Measurements from ENCODE around the gene GRIK1. TPM values are rescaled to one million over a fixed set of nuclear protein-coding genes. Genes with fewer than 3 reads are reported as not detected.
A peak's percentile ranks its signal among the peaks of the same experiment; 100 is the strongest.

The GRIK1 gene
- total RNA-seq, 4 donors from 2014 or later, result 0.30 to 0.76 (median 0.36) TPM

DNA sequence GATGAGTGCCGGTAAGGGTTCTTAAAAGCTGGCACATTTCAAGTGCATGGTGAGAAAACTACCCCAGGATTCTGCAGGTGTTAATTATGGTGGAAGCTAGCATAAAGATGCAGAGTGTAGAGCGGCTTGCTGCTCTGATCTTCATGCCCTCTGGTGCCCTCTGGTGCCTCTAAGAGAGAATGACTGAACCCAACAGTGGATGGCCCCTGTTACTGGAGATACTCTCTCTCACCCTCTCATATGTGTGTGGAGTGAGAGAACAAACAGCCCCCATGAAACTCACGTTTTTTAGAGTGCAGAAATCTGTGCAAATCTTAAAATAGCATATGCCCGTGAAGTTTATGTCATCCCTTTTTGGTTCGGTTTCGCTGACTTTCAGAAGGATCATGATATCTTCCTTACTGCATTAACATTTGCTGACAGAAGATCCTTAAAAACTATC, 90.0 kb downstream of the GRIK1 start:
- intact Hi-C loops (cut with DNase I; ENCODE audit: low total_unique reads), result loop anchor here (10.0 kb wide), 1 partner anchor 375 kb away; no protein-coding TSS in a partner anchor
- TF ChIP-seq, protein P1, sequence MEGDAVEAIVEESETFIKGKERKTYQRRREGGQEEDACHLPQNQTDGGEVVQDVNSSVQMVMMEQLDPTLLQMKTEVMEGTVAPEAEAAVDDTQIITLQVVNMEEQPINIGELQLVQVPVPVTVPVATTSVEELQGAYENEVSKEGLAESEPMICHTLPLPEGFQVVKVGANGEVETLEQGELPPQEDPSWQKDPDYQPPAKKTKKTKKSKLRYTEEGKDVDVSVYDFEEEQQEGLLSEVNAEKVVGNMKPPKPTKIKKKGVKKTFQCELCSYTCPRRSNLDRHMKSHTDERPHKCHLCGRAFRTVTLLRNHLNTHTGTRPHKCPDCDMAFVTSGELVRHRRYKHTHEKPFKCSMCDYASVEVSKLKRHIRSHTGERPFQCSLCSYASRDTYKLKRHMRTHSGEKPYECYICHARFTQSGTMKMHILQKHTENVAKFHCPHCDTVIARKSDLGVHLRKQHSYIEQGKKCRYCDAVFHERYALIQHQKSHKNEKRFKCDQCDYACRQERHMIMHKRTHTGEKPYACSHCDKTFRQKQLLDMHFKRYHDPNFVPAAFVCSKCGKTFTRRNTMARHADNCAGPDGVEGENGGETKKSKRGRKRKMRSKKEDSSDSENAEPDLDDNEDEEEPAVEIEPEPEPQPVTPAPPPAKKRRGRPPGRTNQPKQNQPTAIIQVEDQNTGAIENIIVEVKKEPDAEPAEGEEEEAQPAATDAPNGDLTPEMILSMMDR (IDR thresholded peaks at IDR 0.05), result no peak
- no peak for TF ChIP-seq POLR2A (IDR thresholded peaks at IDR 0.05)
- WGBS, 2 donors, result 35 to 42% methylated on average over 6 of the region's 6 CpGs
- no peak overlapping the region for H3K4me3 ChIP-seq (ENCODE audit: low read depth, poor library complexity, severe bottlenecking)
- DNase-seq (ENCODE audit: low spot score in 2 of 2), result peak in 1 of 2 donors; percentile 27

DNA sequence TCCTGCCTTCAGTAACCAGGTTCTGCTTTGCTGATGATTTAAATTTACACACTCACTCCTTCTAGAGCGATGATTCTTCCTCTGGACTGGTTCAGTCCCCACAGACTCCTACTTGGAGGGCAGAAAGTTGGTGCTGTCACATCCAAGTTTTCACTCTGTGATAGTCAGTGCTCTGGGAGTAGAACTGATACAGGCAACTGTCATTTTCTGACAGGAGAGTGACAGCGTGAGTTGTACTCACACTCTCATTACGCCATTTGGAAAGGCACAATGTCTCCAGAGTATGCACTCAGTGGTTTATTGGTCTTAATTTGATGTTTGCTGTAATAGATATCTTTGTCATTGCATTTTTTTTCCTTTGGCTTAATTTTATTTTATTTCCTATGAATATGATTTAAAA, 96.0 kb downstream of the GRIK1 start:
- WGBS, 2 donors, result 95 to 96% methylated on average over 3 of the region's 3 CpGs
- intact Hi-C loops (cut with DNase I; ENCODE audit: low total_unique reads), result loop anchor here (10.0 kb wide), 1 partner anchor 369 kb away; no protein-coding TSS in a partner anchor
- H3K4me3 ChIP-seq (ENCODE audit: low read depth, poor library complexity, severe bottlenecking), result no peak overlapping the region
- no peak for DNase-seq (ENCODE audit: low spot score in 2 of 2)
- TF ChIP-seq, protein P1 (IDR thresholded peaks at IDR 0.05), result no peak
- no peak for TF ChIP-seq POLR2A (IDR thresholded peaks at IDR 0.05)

DNA sequence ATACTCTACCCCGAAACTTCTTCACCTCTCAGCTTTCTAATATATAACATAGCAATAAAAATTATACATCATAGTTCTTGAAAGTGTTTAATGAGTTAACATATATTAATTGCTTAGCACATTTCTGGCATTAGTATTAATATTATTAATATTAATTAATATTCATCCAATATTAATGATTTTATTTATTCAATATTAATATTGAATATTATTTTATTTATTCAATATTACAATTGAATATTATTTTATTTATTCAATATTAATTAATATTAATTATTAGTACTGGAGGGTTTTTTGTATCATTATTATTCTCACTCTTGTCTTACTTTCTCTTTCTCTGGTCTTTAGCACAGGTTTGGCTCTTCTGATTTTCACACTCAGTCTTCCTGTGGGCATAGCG, 105.2 kb downstream of the GRIK1 start:
- TF ChIP-seq, protein P1 (IDR thresholded peaks at IDR 0.05), result no peak
- no peak for TF ChIP-seq POLR2A (IDR thresholded peaks at IDR 0.05)
- DNase-seq (ENCODE audit: low spot score in 2 of 2), result no peak
- 77 to 94% methylated on average over 2 of the region's 2 CpGs for WGBS, 2 donors
- no peak overlapping the region for H3K4me3 ChIP-seq (ENCODE audit: low read depth, poor library complexity, severe bottlenecking)
- intact Hi-C loops (cut with DNase I; ENCODE audit: low total_unique reads), result no loop called here

DNA sequence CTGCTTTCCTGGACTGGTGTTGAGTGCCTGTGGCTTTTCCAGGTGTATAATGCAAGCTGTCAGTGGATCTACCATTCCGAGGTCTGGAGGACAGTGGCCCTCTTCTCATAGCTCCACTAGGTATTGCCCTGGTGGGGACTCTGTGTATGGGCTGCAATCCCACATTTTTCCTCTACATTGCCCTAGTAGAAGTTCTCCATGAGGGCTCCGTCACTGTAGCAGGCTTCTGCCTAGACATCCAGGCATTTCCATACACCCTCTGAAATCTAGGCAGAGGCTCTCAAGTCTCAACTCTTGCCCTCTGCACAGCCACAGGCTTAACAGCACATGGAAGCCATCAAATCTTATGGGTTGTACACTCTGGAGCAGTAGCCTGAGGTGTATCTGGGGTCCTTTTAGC, 107.6 kb downstream of the GRIK1 start:
- 91 to 95% methylated on average over 2 of the region's 2 CpGs for WGBS, 2 donors
- TF ChIP-seq POLR2A (IDR thresholded peaks at IDR 0.05), result no peak
- TF ChIP-seq, protein P1 (IDR thresholded peaks at IDR 0.05), result no peak
- no peak overlapping the region for H3K4me3 ChIP-seq (ENCODE audit: low read depth, poor library complexity, severe bottlenecking)
- no peak for DNase-seq (ENCODE audit: low spot score in 2 of 2)
- intact Hi-C loops (cut with DNase I; ENCODE audit: low total_unique reads), result no loop called here

DNA sequence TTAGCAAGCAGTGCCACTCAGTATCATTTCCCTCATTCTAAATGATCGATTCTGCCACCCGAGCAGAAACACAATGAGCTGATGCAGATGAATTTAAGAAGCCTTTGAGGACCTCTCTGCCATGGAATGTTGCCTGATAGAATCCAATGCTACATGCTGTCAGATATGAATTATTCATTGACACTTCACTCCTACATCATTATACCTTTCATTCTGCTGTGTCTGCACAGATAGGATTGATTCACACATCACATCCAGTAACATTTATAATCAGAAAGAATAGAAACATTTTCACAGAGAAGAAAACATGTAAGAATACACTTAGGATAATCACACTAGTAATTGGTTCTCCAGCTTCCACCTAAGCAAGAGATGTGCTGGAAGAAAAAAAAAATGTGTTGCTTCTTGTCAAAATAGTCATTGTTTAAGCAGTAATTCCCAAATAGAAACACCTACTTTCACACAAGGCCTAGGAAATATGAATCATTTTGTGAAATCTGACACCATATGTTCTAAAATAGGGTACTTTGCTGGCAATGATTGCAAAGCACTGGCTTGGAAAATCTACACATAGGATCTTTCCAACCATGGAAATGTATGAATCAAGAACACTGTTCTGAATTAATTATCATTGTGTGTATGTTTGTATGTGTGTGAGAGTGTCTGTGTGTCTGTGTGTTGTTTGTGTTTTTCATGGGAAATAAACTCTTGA, 110.1 kb downstream of the GRIK1 start:
- TF ChIP-seq POLR2A (IDR thresholded peaks at IDR 0.05), result no peak
- TF ChIP-seq, protein P1 (IDR thresholded peaks at IDR 0.05), result no peak
- intact Hi-C loops (cut with DNase I; ENCODE audit: low total_unique reads), result no loop called here
- H3K4me3 ChIP-seq (ENCODE audit: low read depth, poor library complexity, severe bottlenecking), result no peak overlapping the region
- 78 to 85% methylated on average over 2 of the region's 2 CpGs for WGBS, 2 donors
- DNase-seq (ENCODE audit: low spot score in 2 of 2), result no peak
